Esophagus muscularis mucosa (tissue), 3 donors: ENCODE measurements around the gene FES.

Experiments used
- CTCF ChIP-seq, 3 experiments: fragments of 200-600 bp in 2 of 3; fragments of 450-650 bp in 1 of 3; sonication (generic) in 2 of 3; IDR thresholded peaks; one replicate each; pipeline ENCODE4 v1.5.1; 2017 to 2019; ENCODE audit warnings: antibody characterized with exemption in 3 of 3, mild to moderate bottlenecking in 2 of 3, moderate library complexity in 1 of 3
- POLR2A ChIP-seq: fragments of 450-650 bp; IDR thresholded peaks from one replicate; pipeline ENCODE4 v1.6.1; 2017; ENCODE audit warnings: antibody characterized with exemption, moderate library complexity, mild to moderate bottlenecking, low read depth

- no peak for TF ChIP-seq CTCF (IDR thresholded peaks at IDR 0.05)
- no peak for TF ChIP-seq POLR2A
Measured at GRCh38 chr15:90880381-90881145, 3.7 kb upstream of the FES start.
